OCI-LY3 (cell line): ENCODE measurements around the gene NCAM2.
A peak's percentile ranks its signal among the peaks of the same experiment; 100 is the strongest.

Source experiments
- H2AFZ ChIP-seq: fragments of 200-600, 300-600 bp; shearing (Covaris generic); 2 replicates; pipeline ENCODE4 v1.6.0; 2014; ENCODE audit warnings: antibody characterized with exemption, low read depth, low read length
- H3K27ac ChIP-seq: fragments of 200-600, 300-600 bp; sonication (generic); 2 replicates; pipeline ENCODE4 v1.5.1; 2014; ENCODE audit warnings: mild to moderate bottlenecking, low read length, moderate library complexity, mixed read lengths
- H3K27me3 ChIP-seq: fragments of 200-600, 300-600 bp; sonication (generic); 2 replicates; pipeline ENCODE4 v1.6.1; 2014; ENCODE audit warnings: low read depth, low read length, mixed read lengths
- H3K36me3 ChIP-seq: fragments of 200-600, 300-600 bp; sonication (generic); replicated peaks from 2 replicates; pipeline ENCODE3; 2014; ENCODE audit warnings: low read depth, low read length, mixed read lengths
- H3K4me1 ChIP-seq: fragments of 300-600, 200-600 bp; sonication (generic); 2 replicates; pipeline ENCODE4 v1.6.1; 2014; ENCODE audit warnings: low read length, mixed read lengths
- H3K4me2 ChIP-seq: fragments of 200-600, 300-600 bp; sonication (generic); 2 replicates; pipeline ENCODE4 v1.6.1; 2014; ENCODE audit warnings: low read length, mixed read lengths
- H3K4me3 ChIP-seq: fragments of 300-600, 200-600 bp; sonication (generic); 2 replicates; pipeline ENCODE4 v1.5.1; 2014; ENCODE audit warnings: antibody characterized with exemption, mild to moderate bottlenecking, low read length, moderate library complexity
- H3K79me2 ChIP-seq: fragments of 300-600, 200-600 bp; shearing (Covaris generic); 2 replicates; pipeline ENCODE4 v1.6.1; 2014; ENCODE audit warnings: mild to moderate bottlenecking, low read length, mixed read lengths
- H3K9ac ChIP-seq: fragments of 300-600, 200-600 bp; shearing (Covaris generic); 2 replicates; pipeline ENCODE4 v1.6.0; 2014; ENCODE audit warnings: mild to moderate bottlenecking, low read length, moderate library complexity
- H3K9me3 ChIP-seq: fragments of 200-600, 300-600 bp; shearing (Covaris generic); 2 replicates; pipeline ENCODE4 v1.6.1; 2014; ENCODE audit warnings: low read length, mixed read lengths; ENCODE audit not compliant: insufficient read depth
- H4K20me1 ChIP-seq: fragments of 200-600, 300-600 bp; sonication (generic); 2 replicates; pipeline ENCODE4 v1.6.1; 2016; ENCODE audit warnings: low read length, mixed read lengths; ENCODE audit not compliant: insufficient read depth
- EZH2phosphoT487 ChIP-seq: fragments of 200-600 bp; shearing (Covaris generic); IDR thresholded peaks from 2 replicates; pipeline ENCODE4 v1.6.1; 2018; ENCODE audit warnings: antibody characterized with exemption, mixed run types, low read depth
- TF ChIP-seq, protein P1 (sequence below): fragments of 200-600, 300-600 bp; sonication (generic); IDR thresholded peaks from 2 replicates; pipeline ENCODE4 v1.5.1; 2014; ENCODE audit warnings: antibody characterized with exemption, low read length, low read depth

Gene NCAM2

GRCh38 chr21:21199342-21200102, 201.3 kb downstream of the NCAM2 start:
- H2AFZ ChIP-seq: no peak overlapping the region
- no peaks in the 10 kb centered on the region for H3K9me3 ChIP-seq
- no peaks in the 10 kb centered on the region for H3K36me3 ChIP-seq
- H3K27me3 ChIP-seq: no peaks in the 10 kb centered on the region
- no peaks in the 10 kb centered on the region for H3K4me1 ChIP-seq
- H4K20me1 ChIP-seq: no peaks in the 10 kb centered on the region
- H3K9ac ChIP-seq: no peak overlapping the region
- TF ChIP-seq, protein P1, sequence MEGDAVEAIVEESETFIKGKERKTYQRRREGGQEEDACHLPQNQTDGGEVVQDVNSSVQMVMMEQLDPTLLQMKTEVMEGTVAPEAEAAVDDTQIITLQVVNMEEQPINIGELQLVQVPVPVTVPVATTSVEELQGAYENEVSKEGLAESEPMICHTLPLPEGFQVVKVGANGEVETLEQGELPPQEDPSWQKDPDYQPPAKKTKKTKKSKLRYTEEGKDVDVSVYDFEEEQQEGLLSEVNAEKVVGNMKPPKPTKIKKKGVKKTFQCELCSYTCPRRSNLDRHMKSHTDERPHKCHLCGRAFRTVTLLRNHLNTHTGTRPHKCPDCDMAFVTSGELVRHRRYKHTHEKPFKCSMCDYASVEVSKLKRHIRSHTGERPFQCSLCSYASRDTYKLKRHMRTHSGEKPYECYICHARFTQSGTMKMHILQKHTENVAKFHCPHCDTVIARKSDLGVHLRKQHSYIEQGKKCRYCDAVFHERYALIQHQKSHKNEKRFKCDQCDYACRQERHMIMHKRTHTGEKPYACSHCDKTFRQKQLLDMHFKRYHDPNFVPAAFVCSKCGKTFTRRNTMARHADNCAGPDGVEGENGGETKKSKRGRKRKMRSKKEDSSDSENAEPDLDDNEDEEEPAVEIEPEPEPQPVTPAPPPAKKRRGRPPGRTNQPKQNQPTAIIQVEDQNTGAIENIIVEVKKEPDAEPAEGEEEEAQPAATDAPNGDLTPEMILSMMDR: no peak
- no peak for TF ChIP-seq EZH2phosphoT487
- H3K79me2 ChIP-seq: no peaks in the 10 kb centered on the region
- H3K4me2 ChIP-seq: no peak overlapping the region
- no peak overlapping the region for H3K4me3 ChIP-seq
- no peak overlapping the region for H3K27ac ChIP-seq

DNA sequence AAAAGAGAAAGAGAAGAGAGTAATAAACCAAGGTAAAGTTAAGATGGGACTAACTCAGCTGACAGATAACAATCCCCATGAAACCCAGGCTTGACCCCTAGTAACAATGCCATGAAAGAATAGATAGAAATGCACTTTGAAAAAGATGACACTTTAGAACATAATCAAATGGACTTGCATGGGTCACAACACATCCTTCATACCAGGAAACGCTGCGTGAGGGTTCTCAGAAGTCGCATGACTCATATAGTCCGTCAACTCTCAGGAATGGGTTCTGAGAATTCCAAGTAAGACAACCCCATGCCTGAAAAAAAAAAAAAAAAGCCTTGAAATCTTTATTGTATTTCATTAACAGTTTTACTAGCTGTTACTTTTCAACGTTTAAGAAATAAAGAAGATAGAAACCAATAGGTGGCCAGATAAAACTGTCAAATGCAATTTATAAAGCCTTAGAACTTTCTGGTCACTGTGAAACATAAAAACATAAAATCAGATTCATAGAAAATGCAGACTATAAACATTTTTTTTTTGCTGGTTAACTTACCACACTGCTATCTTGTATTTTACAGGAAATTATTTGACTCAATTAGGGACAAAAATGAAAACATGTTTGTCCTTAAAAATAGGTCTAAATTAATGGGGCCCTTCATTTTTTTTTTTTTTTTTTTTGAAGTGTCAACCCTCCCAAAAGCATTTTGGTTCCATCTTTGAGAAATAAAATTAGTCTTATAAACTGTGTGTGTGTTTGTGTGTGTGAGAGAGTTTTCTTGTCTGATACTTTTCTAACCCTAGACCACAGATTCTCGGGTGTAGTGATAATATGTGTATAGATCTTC, 202.1 kb downstream of the NCAM2 start:
- Histone ChIP-seq H3K4me1 (no peaks in the 10 kb centered on the region), H3K4me3 (0 out of 2 replicates have a peak overlapping the region, but pooled peaks have one; percentile 31), H3K27ac (no peak overlapping the region), H4K20me1 (no peaks in the 10 kb centered on the region), H3K79me2 (no peaks in the 10 kb centered on the region), H3K27me3 (no peaks in the 10 kb centered on the region), H2AFZ (no peak overlapping the region), H3K36me3 (no peaks in the 10 kb centered on the region), H3K9me3 (no peaks in the 10 kb centered on the region), H3K9ac (no peak overlapping the region), H3K4me2 (peak overlapping the region; percentile 5; the same call in 1 of the 2 replicates)
- TF ChIP-seq, protein P1: no peak
- TF ChIP-seq EZH2phosphoT487: no peak

GRCh38 chr21:21200939-21201615, 202.9 kb downstream of the NCAM2 start:
- Histone ChIP-seq H3K4me2 (peak overlapping the region; percentile 5; the same call in 1 of the 2 replicates), H3K79me2 (no peaks in the 10 kb centered on the region), H3K4me1 (no peaks in the 10 kb centered on the region), H3K27me3 (no peaks in the 10 kb centered on the region), H3K9ac (no peak overlapping the region), H3K4me3 (0 out of 2 replicates have a peak overlapping the region, but pooled peaks have one; percentile 31), H2AFZ (no peak overlapping the region; the same call in 1 of the 2 replicates), H4K20me1 (no peaks in the 10 kb centered on the region), H3K36me3 (no peaks in the 10 kb centered on the region), H3K9me3 (no peaks in the 10 kb centered on the region), H3K27ac (no peak overlapping the region)
- TF ChIP-seq, protein P1: no peak
- no peak for TF ChIP-seq EZH2phosphoT487
